ENCODE results near the gene PROC.

PROC gene

GRCh38 chr2:127454595-127455565 is 36.7 kb downstream of the PROC start:
- TF ChIP-seq CTCF (IDR thresholded peaks at IDR 0.05) = no peak

- no peak for TF ChIP-seq CTCF (IDR thresholded peaks at IDR 0.05)
Observed at GRCh38 chr2:127455566-127456493, 37.6 kb downstream of the PROC start.

GRCh38 chr2:127456960-127457359 is 38.7 kb downstream of the PROC start:
- TF ChIP-seq CTCF (IDR thresholded peaks at IDR 0.05) = no peak

GRCh38 chr2:127462461-127462860 is 44.2 kb downstream of the PROC start:
- TF ChIP-seq CTCF (IDR thresholded peaks at IDR 0.05) = no peak

GRCh38 chr2:127463155-127463991 is 45.1 kb downstream of the PROC start:
- TF ChIP-seq CTCF (IDR thresholded peaks at IDR 0.05) = no peak

GRCh38 chr2:127464470-127465257 is 46.4 kb downstream of the PROC start:
- no peak for TF ChIP-seq CTCF (IDR thresholded peaks at IDR 0.05)
